HG03175 (cell line): ENCODE data around the gene AGGF1.
"Not testable (repeated sequence)": the region's sequence is repeated elsewhere in the genome, so short reads cannot be mapped to it uniquely, and the experiment has no call there.

ENCODE experiments used
- ATAC-seq: cut with Tn5 transposase; IDR thresholded peaks from one replicate; pipeline ENCODE4 v1.9.1; 2021; ENCODE audit warnings: mild to moderate bottlenecking, moderate library complexity; ENCODE audit not compliant: unreplicated experiment

Gene AGGF1

DNA sequence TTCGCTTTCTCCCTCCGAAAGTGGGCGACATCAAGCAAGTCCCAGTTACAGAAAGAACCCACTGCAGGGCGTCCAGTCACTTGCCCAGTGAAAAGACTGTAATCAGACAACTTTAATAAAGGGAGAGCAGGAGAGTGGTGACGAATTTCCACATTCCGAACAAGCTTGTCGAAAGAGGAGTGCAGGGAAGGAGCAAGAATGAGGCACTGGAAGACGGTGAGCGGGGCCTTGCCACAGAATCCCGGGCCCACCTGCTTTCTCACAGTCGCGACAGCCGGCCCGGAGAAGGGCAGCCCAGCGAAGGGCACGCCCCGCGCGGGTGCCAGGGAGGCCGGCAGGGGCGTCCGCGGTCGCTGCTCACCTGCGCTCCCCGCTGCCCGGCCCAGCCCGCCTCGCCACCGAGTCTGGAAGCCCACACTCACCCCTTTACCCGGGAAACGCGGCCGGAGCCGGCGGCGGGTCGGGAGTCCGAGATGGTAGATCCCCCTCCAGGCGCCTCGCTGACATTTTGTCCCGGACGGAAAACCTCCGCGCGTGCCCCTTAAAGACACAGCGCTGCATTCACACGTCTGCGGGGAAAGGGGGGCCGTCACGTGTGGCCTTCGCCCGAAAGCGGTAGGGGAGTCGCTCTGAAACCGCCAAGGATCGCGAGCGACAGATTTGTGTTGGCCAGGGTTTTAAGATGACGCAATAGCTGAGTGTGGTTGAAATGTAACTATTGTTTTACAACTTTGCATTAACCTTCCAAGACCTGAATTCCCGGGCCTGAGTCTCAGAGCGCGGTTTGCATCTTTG lies 56.7 kb downstream of the AGGF1 start, which contains the start of gene ZBED3:
ZBED3 (minus strand) TSS at position 597 of the 795 bp plus-strand sequence. CDS start 9,407 bp downstream, outside the sequence.
- ATAC-seq, result peak; percentile 79

DNA sequence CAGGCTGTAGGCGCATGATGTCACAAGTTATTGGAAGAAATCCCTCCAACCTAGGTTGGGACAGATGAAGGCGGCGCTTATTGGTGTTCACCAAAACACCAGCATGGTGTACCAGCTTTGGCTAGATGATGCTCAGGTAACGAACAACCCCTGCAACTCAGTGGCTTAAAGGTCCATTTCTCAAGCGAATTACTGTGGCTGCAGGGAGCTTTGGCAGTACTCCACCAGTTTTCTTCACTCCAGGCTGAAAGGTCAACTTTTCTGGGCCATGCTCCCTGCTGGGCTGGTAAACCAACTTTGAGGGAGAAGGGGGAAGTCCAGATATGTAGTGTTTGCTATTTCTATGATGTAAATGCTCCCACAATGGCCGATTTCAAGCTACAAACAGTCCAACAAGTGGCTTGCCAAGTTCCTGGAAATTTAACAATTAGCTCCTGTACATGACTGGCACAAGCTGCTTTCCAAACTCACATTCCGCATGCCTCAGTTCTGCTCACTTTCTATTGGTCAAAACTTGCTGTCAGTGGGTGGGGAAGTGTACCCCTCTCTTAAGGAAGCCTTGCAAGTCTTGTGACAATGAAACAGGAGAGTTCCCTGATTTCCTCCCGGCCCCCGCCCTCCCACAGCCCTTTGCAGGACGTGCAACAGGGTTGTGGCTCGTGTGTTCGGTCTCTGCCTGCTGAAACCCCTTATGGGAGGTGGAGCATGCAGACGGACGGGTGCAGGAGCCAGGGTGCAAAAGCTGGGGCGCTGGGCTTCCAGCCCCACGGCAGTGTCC lies 57.5 kb downstream of the AGGF1 start:
- ATAC-seq, result no peak

GRCh38 chr5:77095189-77095588 lies 65.0 kb downstream of the AGGF1 start:
- no peak for ATAC-seq

DNA sequence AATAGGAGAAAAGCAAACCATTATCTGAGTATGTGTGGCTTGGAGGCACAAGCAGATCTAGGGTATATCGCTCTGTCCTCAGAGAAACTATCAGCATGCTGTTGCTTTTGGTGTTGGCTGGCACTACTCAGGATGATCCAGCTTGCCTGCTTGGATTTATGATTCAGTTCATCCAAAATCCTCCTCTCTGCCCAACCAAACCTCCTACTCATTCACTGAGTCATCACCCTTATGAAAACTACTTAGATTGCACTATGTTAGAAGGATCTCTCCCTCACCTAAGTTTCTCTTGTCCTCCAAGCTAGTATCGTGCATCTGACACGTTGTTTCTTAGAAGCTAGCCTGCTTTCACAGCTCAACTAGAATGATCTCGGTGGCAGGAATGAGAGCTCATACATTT lies 71.1 kb downstream of the AGGF1 start:
- no peak for ATAC-seq

DNA sequence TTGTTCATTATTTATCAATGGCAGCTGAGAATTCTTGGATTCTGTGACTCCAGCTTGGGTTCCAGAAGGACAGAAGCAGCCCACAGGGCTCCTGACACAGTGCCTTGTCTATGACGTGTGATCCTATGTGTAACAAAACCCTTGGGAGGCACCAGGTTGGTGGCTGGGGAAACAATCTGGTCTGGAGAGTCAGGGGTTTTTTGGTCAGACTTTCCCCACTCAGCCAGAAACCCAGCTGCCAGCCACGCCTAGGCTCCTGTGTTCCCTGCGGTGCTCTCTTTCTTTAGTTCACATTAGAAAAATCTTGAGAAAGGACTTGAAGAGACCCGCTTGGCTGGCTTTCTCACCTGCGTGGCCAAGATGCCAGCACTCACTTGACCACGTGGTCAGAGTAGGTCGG lies 72.3 kb downstream of the AGGF1 start:
- no peak for ATAC-seq

DNA sequence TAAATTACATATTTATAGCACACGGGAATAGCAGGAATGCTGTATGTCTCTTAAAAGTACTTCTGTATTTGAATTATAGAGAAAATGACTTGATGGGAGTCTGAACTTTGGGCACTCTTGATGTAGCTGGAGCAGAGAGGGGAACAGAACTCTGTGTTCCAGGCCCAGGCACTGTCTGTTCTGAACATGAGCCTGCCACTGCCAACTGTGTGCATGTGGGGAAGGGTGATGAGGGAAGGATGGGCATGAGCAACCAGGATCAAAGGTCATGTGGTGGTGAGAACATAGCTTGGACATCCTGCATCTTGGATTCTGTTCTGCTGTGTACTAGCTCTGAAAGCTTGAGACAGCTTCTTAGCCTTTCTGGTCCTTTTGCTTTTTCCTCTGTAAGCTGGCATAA lies 73.3 kb downstream of the AGGF1 start:
- no peak for ATAC-seq

DNA sequence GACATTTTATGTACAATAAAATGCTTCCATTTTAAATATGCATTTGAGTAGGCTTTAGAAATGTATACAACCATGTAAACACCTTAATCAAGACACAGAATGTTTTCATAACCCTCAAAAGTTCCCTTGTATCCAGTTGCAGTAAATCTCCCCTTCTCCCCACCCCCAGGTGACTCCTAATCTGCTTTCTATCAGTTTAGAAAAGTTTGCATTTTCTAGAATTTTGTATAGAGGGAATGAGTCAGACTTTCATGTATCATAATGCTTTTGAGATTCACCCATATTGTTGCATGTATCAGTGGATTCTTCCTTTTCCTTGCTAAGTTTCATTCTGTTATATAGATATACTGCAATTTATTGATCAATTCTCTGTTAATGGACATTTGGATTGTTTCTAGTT lies 74.6 kb downstream of the AGGF1 start:
- no peak for ATAC-seq

DNA sequence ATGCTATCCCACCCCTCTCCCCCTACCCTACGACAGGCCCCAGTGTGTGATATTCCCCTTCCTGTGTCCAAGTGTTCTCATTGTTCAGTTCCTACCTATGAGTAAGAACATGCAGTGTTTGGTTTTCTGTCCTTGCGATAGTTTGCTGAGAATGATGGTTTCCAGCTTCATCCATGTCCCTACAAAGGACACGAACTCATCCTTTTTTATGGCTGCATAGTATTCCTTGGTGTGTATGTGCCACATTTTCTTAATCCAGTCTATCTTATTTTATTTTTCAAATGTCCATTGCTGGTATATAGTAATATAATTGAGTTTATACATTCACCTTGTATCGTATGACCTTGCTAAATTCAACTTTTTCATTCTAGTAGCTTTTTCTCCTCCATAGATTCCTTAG lies 76.8 kb downstream of the AGGF1 start:
- not testable (repeated sequence) for ATAC-seq
